Measurements from ENCODE around the gene TMC3. TPM values are rescaled to one million over a fixed set of nuclear protein-coding genes. Genes with fewer than 3 reads are reported as not detected.

The TMC3 gene
- total RNA-seq, 2 experiments from 2014 or later, result not detected

- Mint-ChIP-seq H3K4me1 (ENCODE audit: low read depth) (peaks cover 67% of the 10 kb centered on the region), H3K4me3 (peak overlapping the region; percentile 99), H3K27me3 (no peaks in the 10 kb centered on the region), H3K27ac (peak overlapping the region; percentile 92), H3K9me3 (no peaks in the 10 kb centered on the region), H3K36me3 (ENCODE audit: low read depth) (peaks cover 45% of the 10 kb centered on the region)
- intact Hi-C loops (cut with DNase I, micrococcal nuclease), result loop anchor here (1.0 to 10.0 kb wide), 6 partner anchors 9 to 301 kb away; partner anchors contain the start of genes STARD5 (in 1 of the 2) and TLNRD1 (in 1 of the 2)
- DNase-seq (peak in 5 of 14 experiments; percentile 16 to 44 (median 31)), ATAC-seq (ENCODE audit: poor library complexity) (no peak)
- Histone ChIP-seq H3K4me3 (ENCODE audit: low read length) (peak overlapping the region; percentile 96), H3K36me3 (ENCODE audit: insufficient read depth, low read length) (peaks cover 24% of the 10 kb centered on the region), H3K4me1 (ENCODE audit: insufficient read depth, low read length) (peaks cover 74% of the 10 kb centered on the region), H3K9me3 (ENCODE audit: control insufficient read depth in 1 of 2, insufficient read depth in 1 of 2, low read length in 2 of 2) (no peaks in the 10 kb centered on the region), H3K27me3 (ENCODE audit: control insufficient read depth in 1 of 2, insufficient read depth in 2 of 2, low read length in 2 of 2) (no peaks in the 10 kb centered on the region), H3K27ac (ENCODE audit: low read depth in 1 of 2, low read length in 2 of 2) (peak overlapping the region; percentile 94 to 95)
- CTCF ChIA-PET, result interaction anchor here (1.4 to 8.1 kb wide), 4 partner anchors 9 to 41 kb away, joined by 3 to 57 read pairs (median 11); no protein-coding TSS in a partner anchor
- POLR2A ChIA-PET, result interaction anchor here (1.1 to 22.8 kb wide), 11 partner anchors 9 to 1372 kb away, joined by 4 to 472 read pairs (median 14); partner anchors contain the start of genes STARD5 and TLNRD1
- no peak for TF ChIP-seq CTCF (IDR thresholded peaks at IDR 0.05)
Measured at GRCh38 chr15:81295486-81296121, 78.4 kb downstream of the TMC3 start.

- no peaks in the 10 kb centered on the region for H3K27me3 ChIP-seq (ENCODE audit: control insufficient read depth in 1 of 2, insufficient read depth in 2 of 2, low read length in 2 of 2)
- TF ChIP-seq CTCF (IDR thresholded peaks at IDR 0.05), result no peak
- peaks cover 75% of the 10 kb centered on the region for H3K4me1 Mint-ChIP-seq (ENCODE audit: low read depth)
- intact Hi-C loops (cut with DNase I, micrococcal nuclease), result loop anchor here (1.0 to 10.0 kb wide), 3 partner anchors 8 to 300 kb away; partner anchors contain the start of gene TLNRD1 (in 1 of the 2)
- no peak for ATAC-seq (ENCODE audit: poor library complexity)
- no peaks in the 10 kb centered on the region for H3K9me3 Mint-ChIP-seq
- CTCF ChIA-PET, result interaction anchor here (1.0 to 8.1 kb wide), 4 partner anchors 14 to 106 kb away, joined by 3 to 57 read pairs (median 10); no protein-coding TSS in a partner anchor
- peak overlapping the region; percentile 92 for H3K27ac Mint-ChIP-seq
- peaks cover 13% of the 10 kb centered on the region for H3K36me3 ChIP-seq (ENCODE audit: insufficient read depth, low read length)
- H3K4me1 ChIP-seq (ENCODE audit: insufficient read depth, low read length), result peaks cover 73% of the 10 kb centered on the region
- peak overlapping the region; percentile 99 for H3K4me3 Mint-ChIP-seq
- H3K9me3 ChIP-seq (ENCODE audit: control insufficient read depth in 1 of 2, insufficient read depth in 1 of 2, low read length in 2 of 2), result no peaks in the 10 kb centered on the region
- H3K4me3 ChIP-seq (ENCODE audit: low read length), result peak overlapping the region; percentile 44
- peaks cover 34% of the 10 kb centered on the region for H3K36me3 Mint-ChIP-seq (ENCODE audit: low read depth)
- POLR2A ChIA-PET, result interaction anchor here (1.1 to 22.8 kb wide), 8 partner anchors 8 to 294 kb away, joined by 4 to 472 read pairs (median 18); partner anchors contain the start of genes STARD5 and TLNRD1
- peak in 3 of 14 experiments; percentile 31 to 53 (median 53) for DNase-seq
- H3K27ac ChIP-seq (ENCODE audit: low read depth in 1 of 2, low read length in 2 of 2), result peak overlapping the region; percentile 94 to 95
- H3K27me3 Mint-ChIP-seq, result no peaks in the 10 kb centered on the region
Measured at GRCh38 chr15:81294516-81294880, 79.5 kb downstream of the TMC3 start.

- DNase-seq (peak; percentile 45 to 93 (median 70)), ATAC-seq (ENCODE audit: poor library complexity) (peak; percentile 69)
- peak overlapping the region; percentile 94 to 95 for H3K27ac ChIP-seq (ENCODE audit: low read depth in 1 of 2, low read length in 2 of 2)
- H3K9me3 ChIP-seq (ENCODE audit: control insufficient read depth in 1 of 2, insufficient read depth in 1 of 2, low read length in 2 of 2), result no peaks in the 10 kb centered on the region
- peak overlapping the region; percentile 44 for H3K4me3 ChIP-seq (ENCODE audit: low read length)
- Mint-ChIP-seq H3K36me3 (ENCODE audit: low read depth) (peaks cover 28% of the 10 kb centered on the region), H3K27ac (peak overlapping the region; percentile 92), H3K27me3 (no peaks in the 10 kb centered on the region), H3K9me3 (no peaks in the 10 kb centered on the region), H3K4me3 (peak overlapping the region; percentile 99), H3K4me1 (ENCODE audit: low read depth) (peaks cover 78% of the 10 kb centered on the region)
- ChIA-PET POLR2A (interaction anchor here (1.1 to 22.8 kb wide), 9 partner anchors 7 to 294 kb away, joined by 4 to 472 read pairs (median 9); partner anchors contain the start of genes STARD5 and TLNRD1), CTCF (interaction anchor here (1.0 to 8.1 kb wide), 5 partner anchors 10 to 107 kb away, joined by 3 to 57 read pairs (median 5); no protein-coding TSS in a partner anchor)
- intact Hi-C loops (cut with DNase I, micrococcal nuclease), result loop anchor here (1.0 to 10.0 kb wide), 3 partner anchors 8 to 299 kb away; partner anchors contain the start of gene TLNRD1 (in 1 of the 2)
- TF ChIP-seq CTCF (IDR thresholded peaks at IDR 0.05), result no peak
- H3K36me3 ChIP-seq (ENCODE audit: insufficient read depth, low read length), result peaks cover 7% of the 10 kb centered on the region
- H3K27me3 ChIP-seq (ENCODE audit: control insufficient read depth in 1 of 2, insufficient read depth in 2 of 2, low read length in 2 of 2), result no peaks in the 10 kb centered on the region
- peaks cover 74% of the 10 kb centered on the region for H3K4me1 ChIP-seq (ENCODE audit: insufficient read depth, low read length)
Measured at GRCh38 chr15:81293728-81294515, 80.1 kb downstream of the TMC3 start.

Measured in CD4-positive, alpha-beta T cell (primary cell).